ENCODE data around the gene C22orf23. TPM values are rescaled to one million over a fixed set of nuclear protein-coding genes. Genes with fewer than 3 reads are reported as not detected.
"Not testable (repeated sequence)": the region's sequence is repeated elsewhere in the genome, so short reads cannot be mapped to it uniquely, and the experiment has no call there.

Gene C22orf23
- total RNA-seq, 1 donor from 2014 or later = not detected

DNA sequence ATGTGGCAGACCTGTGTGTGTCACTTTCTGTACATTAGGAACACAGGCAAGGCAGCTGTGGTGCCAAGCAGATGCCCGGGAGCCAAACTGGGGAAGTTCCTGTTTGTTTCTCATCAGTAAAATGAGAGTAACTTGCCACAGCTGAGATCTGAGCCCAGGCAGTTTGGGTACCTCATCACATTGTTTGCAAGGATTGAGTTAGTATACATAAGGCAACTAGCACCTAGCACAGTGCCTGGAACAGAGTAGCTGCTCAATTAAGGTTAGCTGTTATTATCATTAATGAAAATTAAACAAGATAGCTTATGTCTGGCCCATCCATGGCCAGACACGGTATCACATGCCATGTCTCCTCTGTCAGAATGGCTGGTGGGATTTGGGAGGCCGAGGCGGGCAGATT lies 23.1 kb upstream of the C22orf23 start:
- Histone ChIP-seq H3K27me3 (no peaks in the 10 kb centered on the region), H3K4me1 (no peaks in the 10 kb centered on the region), H3K4me3 (no peak overlapping the region), H3K27ac (no peak overlapping the region), H3K36me3 (peaks cover 12% of the 10 kb centered on the region), H3K9me3 (no peaks in the 10 kb centered on the region)
- DNase-seq (no peak), ATAC-seq (no peak)
- intact Hi-C loops (cut with DNase I) = no loop called here
- TF ChIP-seq, protein P1, sequence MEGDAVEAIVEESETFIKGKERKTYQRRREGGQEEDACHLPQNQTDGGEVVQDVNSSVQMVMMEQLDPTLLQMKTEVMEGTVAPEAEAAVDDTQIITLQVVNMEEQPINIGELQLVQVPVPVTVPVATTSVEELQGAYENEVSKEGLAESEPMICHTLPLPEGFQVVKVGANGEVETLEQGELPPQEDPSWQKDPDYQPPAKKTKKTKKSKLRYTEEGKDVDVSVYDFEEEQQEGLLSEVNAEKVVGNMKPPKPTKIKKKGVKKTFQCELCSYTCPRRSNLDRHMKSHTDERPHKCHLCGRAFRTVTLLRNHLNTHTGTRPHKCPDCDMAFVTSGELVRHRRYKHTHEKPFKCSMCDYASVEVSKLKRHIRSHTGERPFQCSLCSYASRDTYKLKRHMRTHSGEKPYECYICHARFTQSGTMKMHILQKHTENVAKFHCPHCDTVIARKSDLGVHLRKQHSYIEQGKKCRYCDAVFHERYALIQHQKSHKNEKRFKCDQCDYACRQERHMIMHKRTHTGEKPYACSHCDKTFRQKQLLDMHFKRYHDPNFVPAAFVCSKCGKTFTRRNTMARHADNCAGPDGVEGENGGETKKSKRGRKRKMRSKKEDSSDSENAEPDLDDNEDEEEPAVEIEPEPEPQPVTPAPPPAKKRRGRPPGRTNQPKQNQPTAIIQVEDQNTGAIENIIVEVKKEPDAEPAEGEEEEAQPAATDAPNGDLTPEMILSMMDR (IDR thresholded peaks at IDR 0.05) = no peak

DNA sequence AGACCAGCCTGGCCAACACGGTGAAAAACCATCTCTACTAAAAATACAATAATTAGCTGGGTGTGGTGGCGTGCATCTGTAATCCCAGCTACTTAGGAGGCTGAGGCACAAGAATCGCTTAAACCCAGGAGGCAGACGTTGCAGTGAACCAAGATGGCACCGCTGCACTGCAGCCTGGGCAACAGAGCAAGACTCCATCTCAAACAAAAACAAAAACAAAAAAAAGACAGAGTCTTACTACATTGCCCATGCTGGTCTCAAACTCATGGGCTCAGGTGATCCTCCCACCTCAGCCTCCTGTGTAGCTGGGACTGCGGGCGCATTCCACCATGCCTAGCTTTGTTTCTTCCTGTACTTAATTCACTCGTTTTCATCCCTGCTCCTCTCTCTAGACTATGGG lies 22.6 kb upstream of the C22orf23 start:
- H3K36me3 ChIP-seq = peaks cover 12% of the 10 kb centered on the region
- ATAC-seq; intact Hi-C loops (cut with DNase I); H3K27me3 ChIP-seq; H3K4me3 ChIP-seq; H3K9me3 ChIP-seq; DNase-seq; H3K4me1 ChIP-seq; H3K27ac ChIP-seq: not testable (repeated sequence)

DNA sequence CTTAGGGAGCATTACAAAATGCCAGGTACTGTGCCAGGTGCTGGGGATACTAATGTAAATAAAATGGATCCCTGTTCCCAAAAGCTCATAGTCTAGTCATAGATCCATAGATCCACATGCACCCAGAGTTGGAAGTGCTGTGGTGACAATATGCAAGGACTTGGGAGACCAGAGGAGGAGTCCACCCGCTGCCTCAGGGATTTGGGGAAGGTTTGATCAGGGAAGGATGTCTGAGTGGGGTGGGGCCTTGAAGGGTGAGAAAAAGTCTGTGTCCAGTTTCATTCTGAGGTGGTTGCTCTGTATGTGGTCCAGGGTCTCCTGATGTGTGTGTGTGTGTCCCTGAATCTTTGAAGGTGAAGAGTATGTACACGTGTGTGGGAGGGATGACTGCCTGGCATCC lies 21.8 kb upstream of the C22orf23 start:
- Histone ChIP-seq H3K27ac (no peak overlapping the region), H3K4me3 (no peak overlapping the region), H3K36me3 (peaks cover 12% of the 10 kb centered on the region), H3K4me1 (no peaks in the 10 kb centered on the region), H3K27me3 (no peaks in the 10 kb centered on the region), H3K9me3 (no peaks in the 10 kb centered on the region)
- no peak for ATAC-seq
- TF ChIP-seq, protein P1 (IDR thresholded peaks at IDR 0.05) = no peak
- intact Hi-C loops (cut with DNase I) = no loop called here
- DNase-seq = no peak

DNA sequence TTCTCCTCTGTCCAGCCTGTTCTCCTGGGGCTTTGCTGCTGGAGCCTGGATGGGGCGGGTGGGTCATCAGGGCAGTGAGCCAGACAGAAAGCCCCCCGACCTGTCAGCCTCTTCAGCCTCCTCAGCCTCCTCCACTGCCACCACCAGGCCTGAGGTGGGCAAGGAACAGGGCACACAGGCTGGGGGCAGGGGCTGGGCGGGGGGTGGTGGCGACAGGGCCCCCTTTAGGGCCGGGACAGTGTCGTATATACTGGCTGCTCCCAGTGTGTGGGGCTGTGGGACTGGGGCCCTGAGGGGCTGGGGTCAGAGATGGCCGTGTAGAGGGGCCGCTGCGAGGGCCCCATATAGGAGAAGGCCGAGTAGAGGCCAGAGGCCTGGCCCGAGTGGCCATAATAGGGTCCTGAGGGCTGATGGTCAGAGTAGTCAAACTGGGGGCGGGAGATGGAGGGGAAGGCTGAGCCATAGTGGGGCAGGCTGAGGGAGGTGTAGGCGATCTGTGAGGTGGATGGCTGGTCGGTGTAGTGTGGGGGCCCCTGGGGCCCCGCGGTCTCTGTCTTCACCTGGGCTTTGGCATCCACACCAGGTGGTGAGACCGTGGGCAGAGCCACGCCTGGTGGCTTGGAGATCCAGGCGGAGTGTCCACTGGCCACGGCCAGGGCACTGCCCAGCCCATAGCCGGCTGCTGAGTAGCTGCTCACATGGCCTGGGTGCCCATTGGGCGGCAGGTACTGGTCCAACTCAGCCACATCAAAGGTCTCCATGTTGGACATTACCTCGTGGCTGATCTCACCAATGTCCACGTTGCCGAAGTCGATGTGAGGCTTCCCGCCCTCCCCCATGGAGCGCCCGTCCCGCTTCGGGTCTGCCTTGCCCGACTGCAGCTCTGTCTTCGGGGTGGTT lies 20.1 kb upstream of the C22orf23 start:
- Histone ChIP-seq H3K27me3 (no peaks in the 10 kb centered on the region), H3K4me1 (no peaks in the 10 kb centered on the region), H3K27ac (no peak overlapping the region), H3K4me3 (no peak overlapping the region), H3K36me3 (peaks cover 16% of the 10 kb centered on the region), H3K9me3 (no peaks in the 10 kb centered on the region)
- TF ChIP-seq, protein P1 (IDR thresholded peaks at IDR 0.05) = no peak
- intact Hi-C loops (cut with DNase I) = no loop called here
- ATAC-seq (no peak), DNase-seq (no peak)

DNA sequence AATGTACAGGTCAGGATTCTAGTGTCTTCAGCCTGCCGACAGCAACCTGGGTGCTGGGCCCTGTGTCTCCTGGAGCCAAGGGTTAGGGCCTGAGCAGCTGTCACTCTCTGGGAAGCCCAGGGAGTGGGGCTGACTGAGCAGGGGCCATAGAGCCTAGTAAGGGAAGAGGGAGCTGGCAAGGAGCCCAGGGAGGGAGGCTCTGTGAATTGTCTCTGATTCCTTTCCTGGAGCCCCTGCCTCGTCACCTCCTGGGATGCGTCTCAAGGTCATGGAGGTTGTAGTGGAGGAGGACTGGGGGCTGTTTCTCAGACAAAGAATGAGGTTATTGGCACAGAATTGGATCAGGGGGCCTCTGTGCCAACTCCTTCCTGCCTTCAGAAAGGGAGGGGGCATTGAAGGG lies 19.1 kb upstream of the C22orf23 start:
- peaks cover 26% of the 10 kb centered on the region for H3K36me3 ChIP-seq
- no peaks in the 10 kb centered on the region for H3K9me3 ChIP-seq
- H3K27ac ChIP-seq = no peak overlapping the region
- no peaks in the 10 kb centered on the region for H3K4me1 ChIP-seq
- no peak overlapping the region for H3K4me3 ChIP-seq
- no peaks in the 10 kb centered on the region for H3K27me3 ChIP-seq
- TF ChIP-seq, protein P1 (IDR thresholded peaks at IDR 0.05) = no peak
- no peak for ATAC-seq
- no peak for DNase-seq
- intact Hi-C loops (cut with DNase I) = no loop called here

Measured in upper lobe of right lung (tissue), 1 donor.